HFF-Myc (cell line): ENCODE results near the gene ZNF692.
A peak's percentile ranks its signal among the peaks of the same experiment; 100 is the strongest.

Experiments
- DNase-seq: peaks from one replicate; pipeline ENCODE4 v3.0.0-alpha.2; 2011; ENCODE audit warnings: low read depth; ENCODE audit errors: extremely low read depth
- H3K4me3 ChIP-seq: replicated peaks from 2 replicates; pipeline ENCODE4 v1.5.1; 2011; ENCODE audit warnings: low read depth, mild to moderate bottlenecking, control low read depth, low read length
- TF ChIP-seq, protein P1 (sequence below): IDR thresholded peaks from 2 replicates; pipeline ENCODE4 v1.5.1; 2012; ENCODE audit warnings: mild to moderate bottlenecking, low read depth, low read length, control low read depth; ENCODE audit errors: missing control alignments

Gene ZNF692

GRCh38 chr1:248825573-248825908 lies 33.3 kb downstream of the ZNF692 start:
- H3K4me3 ChIP-seq = peak overlapping the region; percentile 79
- no peak for DNase-seq
- TF ChIP-seq, protein P1, sequence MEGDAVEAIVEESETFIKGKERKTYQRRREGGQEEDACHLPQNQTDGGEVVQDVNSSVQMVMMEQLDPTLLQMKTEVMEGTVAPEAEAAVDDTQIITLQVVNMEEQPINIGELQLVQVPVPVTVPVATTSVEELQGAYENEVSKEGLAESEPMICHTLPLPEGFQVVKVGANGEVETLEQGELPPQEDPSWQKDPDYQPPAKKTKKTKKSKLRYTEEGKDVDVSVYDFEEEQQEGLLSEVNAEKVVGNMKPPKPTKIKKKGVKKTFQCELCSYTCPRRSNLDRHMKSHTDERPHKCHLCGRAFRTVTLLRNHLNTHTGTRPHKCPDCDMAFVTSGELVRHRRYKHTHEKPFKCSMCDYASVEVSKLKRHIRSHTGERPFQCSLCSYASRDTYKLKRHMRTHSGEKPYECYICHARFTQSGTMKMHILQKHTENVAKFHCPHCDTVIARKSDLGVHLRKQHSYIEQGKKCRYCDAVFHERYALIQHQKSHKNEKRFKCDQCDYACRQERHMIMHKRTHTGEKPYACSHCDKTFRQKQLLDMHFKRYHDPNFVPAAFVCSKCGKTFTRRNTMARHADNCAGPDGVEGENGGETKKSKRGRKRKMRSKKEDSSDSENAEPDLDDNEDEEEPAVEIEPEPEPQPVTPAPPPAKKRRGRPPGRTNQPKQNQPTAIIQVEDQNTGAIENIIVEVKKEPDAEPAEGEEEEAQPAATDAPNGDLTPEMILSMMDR = no peak

DNA sequence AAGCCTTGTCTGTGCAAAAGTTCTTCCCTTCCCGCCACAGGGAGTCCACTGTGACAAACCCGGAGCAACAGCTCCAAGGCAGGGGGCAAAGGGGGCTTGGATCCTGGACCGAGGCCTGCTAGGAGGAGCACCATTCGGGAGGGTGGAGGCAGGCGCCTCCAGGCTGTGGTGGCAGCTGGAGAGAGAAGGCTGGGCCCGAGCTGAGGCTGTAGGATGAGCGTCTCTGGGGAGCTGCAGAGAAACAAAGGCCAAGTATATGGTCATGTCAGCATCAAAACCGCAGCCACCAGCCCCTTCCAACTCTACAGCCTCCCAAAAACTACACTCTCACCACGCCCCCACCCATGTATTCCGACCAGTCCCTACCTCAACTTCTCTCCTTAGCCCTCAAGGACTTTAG lies 33.7 kb downstream of the ZNF692 start:
- no peak for DNase-seq
- TF ChIP-seq, protein P1 = no peak
- peak overlapping the region; percentile 79 for H3K4me3 ChIP-seq

- TF ChIP-seq, protein P1 = no peak
- no peak for DNase-seq
- H3K4me3 ChIP-seq = peak overlapping the region; percentile 79
Measured at GRCh38 chr1:248824701-248825100, 34.2 kb downstream of the ZNF692 start.

DNA sequence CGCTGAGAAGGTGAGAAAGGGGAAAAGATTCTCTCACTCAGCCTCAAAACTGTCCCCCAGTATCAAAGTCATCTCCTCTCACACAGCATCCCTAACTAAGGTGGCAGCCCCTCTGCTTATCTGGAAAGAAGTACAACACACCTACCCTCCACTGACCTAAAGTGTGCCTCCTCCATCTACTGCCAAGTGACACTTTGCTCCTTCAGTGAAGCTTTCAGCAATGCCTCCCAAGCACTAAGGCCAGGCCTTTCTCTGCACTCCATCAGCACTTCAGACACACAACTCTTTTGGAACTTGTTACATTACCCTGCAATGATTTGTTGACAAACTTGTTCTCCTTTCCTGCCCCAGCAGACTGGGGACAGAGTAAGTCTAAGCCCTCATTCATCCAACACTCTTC lies 34.6 kb downstream of the ZNF692 start:
- no peak for DNase-seq
- TF ChIP-seq, protein P1 = no peak
- peak overlapping the region; percentile 79 for H3K4me3 ChIP-seq

DNA sequence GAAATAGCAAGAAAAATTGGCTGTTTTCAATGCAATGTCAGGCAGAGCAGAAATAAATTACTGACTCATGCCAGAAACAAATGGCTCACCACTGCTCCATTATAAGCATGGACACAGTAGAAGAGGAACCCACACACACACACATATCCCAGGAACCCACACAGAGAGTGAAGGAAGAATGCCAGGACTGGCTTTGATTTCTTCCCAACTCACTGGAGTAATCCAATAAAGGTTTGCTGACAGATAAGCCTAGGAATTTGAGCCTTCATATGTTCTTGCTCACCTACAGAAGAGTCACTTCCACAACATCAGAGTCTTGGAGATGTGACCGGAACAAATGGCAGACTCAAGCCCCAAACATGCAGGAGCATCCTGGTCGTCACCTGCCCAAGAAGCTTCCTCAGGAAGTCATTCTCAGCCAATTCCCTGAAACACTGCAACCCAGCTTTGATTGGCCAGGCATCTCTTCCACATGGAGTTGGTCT lies 35.3 kb downstream of the ZNF692 start:
- no peak for DNase-seq
- TF ChIP-seq, protein P1 = no peak
- peak overlapping the region; percentile 79 for H3K4me3 ChIP-seq

GRCh38 chr1:248822148-248823032 lies 36.5 kb downstream of the ZNF692 start:
- peak overlapping the region; percentile 79 for H3K4me3 ChIP-seq
- TF ChIP-seq, protein P1 = no peak
- DNase-seq = no peak
